NCI-H1105 (cell line): ENCODE measurements around the gene DBI.

ENCODE experiments used
- DNase-seq: peaks from one replicate; lab custom pipeline; 2025; lab: John Stamatoyannopoulos, UW

Gene DBI

DNA sequence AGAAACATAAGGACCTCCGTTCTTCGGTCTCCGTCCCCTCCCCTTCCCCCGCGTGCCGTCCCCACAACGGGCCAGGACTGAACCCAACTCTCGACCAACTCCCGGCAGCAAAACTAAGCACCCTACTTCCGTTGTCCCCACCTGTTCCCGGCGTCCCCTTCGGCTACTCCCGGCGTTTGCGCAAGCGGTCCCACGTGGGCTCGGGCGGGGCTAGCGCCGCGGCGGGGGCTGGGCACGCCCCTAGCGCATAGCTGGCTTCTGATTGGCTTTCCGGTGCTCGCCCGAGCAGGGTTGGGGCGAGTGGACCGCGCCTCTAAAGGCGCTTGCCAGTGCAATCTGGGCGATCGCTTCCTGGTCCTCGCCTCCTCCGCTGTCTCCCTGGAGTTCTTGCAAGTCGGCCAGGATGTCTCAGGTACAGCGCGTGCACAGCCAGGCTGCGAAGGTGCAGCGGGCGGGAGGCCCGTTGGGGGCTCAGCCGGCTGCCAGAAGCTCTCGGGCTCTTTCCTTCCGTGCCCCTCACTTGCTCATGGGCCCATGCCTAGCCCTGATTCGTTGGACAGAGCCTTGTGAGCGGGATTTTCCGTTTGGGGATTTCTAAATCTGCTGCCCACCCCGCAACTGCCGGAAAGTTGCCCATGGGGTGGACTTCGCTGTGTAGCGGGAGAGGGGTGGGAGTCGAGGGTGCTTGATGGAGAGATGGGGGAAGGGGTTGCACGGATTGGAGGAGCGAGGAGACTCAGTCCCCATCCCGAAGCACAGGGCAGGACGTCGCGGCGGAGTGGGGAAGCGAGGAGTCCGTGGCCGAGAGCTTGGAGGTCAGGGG, at the start of gene DBI, which contains the start of gene C2orf76:
TSS of gene DBI (plus strand) at position 329 of the 823 bp plus-strand sequence. CDS start at position 404, 75 bp downstream.
TSS of gene C2orf76 (minus strand) at position 186 of the 823 bp plus-strand sequence. CDS start 26,875 bp downstream, outside the sequence.
- peak; percentile 91 for DNase-seq

DNA sequence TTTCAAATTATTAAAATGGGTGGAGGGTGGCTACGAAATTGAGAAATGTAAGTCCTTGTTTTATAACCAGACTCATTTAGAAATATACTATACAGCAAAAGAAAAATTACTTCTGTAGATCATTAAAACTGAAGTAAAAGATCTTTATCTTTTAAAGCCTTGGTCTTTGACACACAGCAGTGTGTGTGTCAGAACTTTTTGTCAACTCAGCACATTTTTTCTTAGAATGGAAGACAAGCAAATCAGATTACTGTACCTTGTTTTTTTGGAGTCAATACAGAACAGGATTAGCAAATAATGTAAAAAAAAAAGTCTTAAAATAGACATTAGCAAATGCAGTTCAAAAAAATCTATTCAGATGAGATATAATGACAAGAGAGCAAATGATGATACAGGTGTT, 49.2 kb upstream of the DBI start:
- no peak for DNase-seq

DNA sequence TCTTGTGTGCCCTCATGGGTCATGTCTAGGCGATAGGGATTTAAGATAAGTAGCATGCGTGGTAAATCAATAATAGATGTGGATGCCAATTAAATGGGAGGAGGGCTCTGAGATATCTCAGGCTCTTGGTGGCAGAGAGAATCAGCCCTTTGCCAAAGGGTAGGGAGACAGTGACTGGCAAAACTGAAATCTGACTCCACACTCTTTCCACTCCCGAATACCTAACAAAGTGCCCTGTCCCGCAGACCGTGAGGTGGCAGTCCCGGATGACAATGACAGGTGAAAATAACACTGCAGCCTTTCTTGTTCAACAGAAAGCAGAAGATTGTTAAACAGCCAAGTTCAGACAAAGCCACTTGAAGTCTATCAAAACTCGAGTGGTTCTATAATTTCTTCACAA, 47.2 kb upstream of the DBI start:
- no peak for DNase-seq

DNA sequence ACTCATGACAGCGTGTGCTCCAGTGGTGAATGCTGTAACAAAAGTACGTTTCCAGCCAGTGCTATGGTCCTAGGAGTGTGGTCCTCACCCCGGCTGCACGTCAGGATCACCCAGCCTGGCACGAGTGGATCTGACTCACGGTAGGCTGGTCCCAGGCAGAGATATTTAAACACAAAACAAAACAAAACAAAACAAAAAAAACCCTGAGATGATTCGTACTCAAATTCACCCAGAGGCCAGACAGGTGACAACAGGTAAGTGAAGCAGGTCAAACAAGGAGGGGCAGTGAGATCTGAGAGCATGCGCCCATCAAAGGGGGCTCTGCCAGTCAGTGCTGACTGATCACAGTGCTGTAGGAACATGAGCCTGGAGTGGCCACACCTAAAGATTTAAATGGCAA, 43.3 kb upstream of the DBI start:
- DNase-seq: no peak

DNA sequence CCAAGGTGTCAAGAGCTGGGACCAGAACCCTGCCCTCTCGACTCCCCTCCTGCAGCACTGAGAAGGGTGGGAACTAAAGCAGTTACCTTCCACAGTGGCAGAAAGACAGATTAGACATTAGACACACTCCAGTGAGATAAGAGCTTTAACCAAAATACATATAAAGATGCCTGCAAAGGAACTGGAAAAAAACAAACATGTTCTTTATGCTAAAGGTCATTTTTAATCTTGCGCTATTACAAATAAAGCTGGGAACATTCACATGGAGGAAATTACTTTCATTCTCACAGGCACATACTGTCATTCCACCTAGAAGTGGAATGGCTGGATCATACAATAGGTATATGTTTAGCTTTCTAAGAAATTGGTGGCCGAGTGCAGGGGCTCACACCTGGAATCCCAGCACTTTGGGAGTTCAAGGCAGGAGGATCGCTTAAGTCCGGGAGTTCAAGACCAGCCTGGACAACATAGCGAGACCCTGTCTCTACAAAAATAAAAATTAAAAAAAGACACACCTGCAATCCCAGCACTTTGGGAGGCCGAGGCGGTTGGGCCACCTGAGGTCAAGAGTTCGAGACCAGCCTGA, 42.0 kb upstream of the DBI start:
- DNase-seq: no peak

DNA sequence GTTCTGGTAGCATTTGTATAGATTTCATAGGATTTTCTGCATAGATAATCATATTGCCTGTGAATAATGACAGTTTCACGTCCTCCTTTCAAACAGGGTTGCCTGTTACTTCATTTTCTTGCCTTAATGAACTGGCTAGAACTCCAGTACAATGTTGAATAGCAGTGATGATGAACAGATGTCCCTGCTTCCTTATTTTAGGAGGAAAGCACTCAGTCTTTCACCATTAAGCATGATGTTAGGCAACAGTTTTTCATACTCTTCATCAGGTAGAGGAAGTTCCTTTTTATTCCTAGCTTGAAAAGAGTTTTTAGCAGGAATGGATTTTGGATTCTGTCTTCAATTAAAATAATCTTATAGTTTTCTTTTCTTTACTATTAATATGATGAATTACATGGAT, 39.8 kb upstream of the DBI start:
- no peak for DNase-seq

DNA sequence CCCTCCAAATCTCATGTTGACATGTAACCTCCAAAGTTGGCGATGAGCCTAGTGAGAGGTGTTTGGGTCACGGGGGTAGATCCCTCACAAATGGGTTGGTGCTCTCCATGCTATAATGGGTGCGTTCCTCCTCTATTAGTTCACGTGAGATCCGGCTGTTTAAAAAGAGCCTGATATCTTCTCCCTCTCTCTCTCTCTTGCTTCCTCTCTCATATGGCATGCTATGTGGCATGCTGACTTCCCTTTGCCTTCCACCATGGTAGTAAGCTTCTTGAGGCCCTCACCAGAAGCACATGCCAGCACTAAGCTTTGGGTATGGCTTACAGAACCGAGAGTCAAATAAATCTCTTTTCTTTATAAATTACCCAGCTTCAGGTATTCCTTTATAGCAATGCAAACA, 39.3 kb upstream of the DBI start:
- no peak for DNase-seq

DNA sequence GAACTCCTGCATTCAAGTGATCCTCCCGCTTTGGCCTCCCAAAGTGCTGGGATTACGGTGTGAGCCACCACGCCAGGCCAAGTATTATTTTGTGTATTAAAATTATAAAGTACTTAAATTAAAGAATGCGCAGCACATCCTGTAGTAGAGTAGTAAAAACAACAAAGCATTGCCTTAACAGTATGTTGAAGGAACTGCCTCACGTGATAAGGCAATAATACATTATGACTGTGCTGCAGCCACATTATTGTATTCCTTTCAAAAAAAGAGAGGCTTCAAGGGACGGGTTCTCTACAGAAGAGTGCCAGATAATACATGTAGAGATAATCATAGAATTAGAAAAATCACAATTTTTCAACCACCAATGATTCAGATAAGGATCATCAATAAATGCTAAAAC, 33.8 kb upstream of the DBI start:
- no peak for DNase-seq

DNA sequence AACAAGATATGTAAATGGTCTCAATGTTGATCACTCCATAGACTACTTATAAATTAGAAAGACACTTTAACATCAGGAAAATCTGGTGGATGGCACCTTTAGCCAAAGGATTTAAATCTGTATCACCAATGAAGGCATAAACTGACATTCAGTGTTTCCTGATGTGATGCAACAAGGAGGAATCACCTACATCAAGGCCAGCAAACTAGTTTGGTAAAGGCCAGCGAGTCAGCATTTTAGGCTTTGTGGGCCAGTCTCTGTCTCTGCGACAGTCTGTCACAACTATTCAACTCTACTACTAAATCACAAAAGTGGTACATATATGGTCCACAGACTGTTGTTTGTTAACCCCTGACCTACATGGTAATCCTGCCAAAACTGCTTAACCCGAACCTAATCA, 33.4 kb upstream of the DBI start:
- DNase-seq: no peak

DNA sequence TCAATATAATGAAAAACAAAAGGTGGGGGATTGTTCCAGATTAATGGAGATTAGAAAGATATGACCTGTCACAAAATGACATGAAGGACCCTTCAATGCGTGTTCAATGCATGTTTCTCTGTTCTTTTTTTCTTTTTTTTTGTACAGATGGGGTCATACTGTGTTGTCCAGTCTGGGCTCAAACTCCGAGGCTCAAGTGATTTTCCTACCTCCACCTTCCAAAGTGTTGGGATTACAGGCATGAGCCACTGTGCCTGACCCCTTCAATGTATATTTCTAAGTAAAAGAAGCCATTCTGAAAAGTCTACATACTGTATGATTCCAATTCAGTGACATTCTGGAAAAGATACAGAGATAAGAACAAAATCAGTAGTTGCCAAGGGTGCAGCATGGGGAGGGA, 32.9 kb upstream of the DBI start:
- no peak for DNase-seq

DNA sequence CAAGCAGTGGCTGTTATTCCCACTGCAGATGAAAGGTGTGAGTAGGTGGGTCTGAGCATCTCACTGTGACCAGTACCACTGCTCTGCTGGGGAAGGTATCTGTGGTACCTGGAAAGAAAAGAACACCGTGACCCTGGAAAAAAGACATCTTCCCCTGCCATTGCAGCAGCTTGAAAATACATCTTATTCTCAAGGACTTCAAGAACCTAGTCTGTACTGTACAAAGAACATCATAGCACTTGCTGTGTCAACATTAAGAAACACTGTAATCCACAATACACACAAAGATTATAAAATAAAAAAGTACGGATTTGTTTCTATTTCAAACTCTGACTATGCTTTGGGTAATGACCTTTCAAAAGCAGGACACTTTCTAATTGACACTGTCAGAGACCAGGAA, 29.0 kb upstream of the DBI start:
- DNase-seq: no peak

DNA sequence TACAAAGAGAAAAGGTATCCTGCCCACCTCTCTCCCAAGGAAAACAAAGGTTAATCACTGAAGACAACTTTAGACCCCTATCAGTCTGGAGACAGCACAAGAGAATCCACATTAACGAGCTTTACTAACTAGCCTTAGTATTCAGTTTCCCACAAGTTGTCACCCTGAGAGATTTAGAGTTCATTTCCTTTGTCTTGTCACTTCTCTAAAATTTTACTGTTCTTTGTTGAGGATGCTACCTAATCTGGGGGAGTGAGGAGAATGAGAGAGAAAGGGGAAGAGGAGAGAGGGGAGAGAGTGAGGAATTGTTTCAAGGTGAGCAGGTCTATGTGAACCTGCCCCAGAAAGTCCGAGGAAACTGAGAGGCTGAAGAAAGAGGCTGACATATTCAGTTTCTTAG, 28.5 kb upstream of the DBI start:
- DNase-seq: no peak

DNA sequence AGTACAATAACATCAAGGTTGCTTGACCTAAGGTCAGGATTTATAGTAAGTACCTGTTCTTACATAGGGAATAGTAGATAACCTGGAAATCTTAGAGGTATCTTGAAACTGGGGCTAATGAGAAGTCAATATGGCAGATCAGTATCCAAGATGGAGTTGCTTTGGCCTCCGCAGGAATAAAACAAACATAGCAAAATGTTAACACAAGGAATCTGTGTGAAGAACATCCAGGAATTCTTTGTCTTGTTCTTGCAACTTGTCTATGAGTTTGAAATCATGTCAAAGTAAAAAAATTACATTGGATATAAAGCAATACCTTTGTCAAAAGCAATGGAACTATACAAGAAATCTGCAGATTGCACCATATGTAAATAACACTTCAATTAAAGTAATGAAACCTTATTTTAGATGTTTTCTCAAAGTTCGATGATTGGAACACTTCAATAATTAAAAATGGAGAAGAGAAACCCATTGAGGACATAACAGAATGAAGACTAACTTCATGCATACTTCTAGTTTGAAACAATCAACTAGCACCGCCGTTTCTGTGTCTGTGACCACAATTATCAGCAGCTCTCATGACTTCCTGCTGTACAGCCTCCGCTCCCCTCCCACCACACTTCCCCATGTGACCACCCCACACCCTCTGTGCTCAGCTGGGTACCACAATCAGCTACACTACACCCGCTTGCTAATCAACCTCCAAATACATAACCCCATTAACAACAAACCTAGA, 27.8 kb upstream of the DBI start:
- no peak for DNase-seq

DNA sequence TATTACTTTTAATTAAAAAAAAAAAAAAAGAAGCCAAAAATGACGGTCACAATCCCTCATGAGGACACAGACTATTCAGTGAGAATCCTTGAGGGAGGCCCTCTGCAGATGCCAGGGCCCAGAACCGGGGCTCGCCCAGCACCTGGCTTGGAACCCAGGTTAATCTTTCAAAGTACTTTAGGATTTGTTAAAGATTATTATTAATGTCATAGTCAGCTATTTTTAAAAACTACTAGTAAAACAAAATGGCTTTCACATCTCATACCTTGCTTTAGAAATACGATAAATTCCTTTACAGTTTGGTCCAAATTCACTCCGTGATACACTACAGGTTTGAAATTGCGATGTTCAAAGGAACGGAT, 27.2 kb upstream of the DBI start:
- no peak for DNase-seq

DNA sequence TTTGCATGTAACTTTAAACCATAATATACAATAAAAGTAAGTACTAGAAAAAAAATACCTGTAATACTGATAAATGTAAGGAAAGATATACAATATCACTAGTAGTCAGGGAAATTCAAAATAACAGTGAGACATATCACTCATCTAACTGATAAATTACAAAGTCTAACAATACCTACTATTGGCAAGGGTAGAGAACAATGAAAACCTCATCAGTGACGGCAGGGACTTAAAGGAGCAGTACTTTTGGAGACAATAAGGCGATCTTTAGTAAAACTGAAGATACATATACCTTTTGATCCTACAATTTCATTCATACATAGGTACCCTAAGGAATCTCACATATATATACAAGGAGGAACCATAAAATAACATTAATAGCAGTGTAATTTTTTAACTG, 25.1 kb upstream of the DBI start:
- DNase-seq: no peak

DNA sequence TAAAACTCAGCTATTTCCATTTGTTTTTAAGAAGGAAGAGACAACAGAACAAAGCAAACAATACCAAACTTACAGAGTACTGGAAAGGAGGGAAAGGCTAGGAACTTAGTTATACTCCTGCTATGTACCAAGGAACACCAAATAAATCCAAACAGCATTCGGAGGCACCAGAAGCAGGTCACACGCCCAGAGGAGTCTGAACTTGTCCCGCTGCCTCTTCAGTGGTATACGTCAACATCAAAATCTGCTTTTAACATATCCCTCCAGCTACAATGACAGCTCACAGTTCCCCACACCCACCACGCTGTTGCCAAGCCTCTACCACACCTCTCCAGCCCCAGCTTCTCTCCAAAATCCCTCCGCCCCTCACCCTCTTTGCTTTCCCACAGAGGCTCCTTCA, 17.5 kb upstream of the DBI start:
- no peak for DNase-seq

DNA sequence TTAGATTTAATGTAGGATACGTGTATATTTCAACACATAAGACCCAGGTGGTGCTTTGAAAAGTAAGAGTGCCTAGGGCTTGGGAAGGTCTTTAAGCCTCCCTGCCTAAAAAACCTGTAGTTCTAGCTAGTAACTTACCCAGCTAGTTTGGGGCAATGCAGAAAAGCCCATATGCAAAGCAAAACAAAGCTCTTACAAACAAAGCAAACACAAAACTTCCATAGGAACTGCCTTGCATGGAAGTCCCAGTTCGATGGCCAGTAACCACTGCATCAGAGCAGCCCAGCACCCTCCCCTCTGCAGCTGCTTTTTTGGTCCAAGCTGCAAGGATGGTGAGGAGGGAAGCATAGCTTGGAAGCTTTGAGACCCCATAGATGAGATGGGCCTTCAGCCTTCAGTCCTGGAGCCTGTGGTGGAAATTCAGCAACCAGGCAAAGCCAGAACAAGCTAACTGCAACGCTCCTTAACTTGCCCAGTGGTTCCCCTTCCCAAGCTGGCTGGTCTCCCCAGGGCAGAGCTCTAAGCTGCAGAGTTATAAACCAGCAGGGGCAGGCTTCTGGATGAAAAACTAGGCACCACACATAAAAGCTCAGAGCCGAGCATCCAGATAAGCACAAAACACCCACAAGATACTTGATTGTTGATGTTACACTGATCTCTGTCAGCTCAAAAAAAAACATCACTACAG, 16.3 kb upstream of the DBI start:
- no peak for DNase-seq

DNA sequence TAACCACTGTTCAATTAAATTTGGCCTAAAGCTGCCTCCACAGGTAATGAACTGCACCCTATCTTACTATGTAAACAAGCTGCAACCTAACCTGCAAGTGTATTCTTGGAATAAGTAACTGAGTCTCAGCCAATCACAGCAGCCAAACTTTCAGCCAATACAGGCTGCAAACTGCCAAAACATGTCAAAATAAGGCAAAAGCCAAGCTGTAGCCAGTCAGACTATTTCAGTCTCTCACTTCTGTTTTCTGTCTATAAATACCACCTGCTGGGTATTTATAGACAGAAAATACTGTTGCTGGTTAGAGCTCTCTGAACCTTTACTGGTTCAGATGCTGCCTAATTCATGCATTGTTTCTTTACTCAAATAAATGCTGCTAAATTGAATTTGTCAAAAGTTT, 14.4 kb upstream of the DBI start:
- no peak for DNase-seq

DNA sequence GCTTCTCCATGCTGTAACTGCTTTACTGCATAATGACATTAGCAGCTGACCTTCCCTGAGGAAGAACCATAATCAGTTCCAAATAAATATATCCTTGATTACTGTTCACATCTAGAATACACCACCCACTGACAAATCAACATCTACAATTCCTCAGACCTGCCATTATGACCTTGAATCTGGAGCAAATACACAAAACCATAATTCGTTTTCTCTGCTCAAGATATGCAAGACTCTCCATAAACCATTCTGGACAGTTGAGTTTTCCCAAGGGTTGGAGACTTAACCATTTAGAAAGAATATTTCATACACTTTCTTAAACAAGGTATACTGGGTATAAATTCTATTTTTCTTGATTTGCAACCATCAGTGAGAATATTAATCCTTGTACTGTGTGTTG, 11.9 kb upstream of the DBI start:
- DNase-seq: no peak

DNA sequence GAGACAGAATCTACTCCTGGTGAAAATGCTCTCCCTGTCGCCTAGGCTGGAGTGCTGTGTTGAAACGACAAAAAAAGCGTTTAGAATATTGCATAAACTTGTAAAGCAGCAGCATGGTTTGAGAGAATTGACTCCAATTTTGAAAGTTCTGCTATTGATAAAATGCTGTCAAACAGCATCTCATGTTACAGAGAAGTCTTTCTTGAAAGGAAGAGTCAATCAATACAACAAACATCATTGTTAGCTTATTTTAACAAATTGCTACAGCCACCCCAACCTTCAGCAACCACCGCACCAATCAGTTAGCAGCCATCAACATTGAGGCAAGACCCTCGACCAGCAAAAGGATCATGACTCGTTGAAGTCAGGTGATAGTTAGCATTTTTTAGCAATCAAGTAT, 7.0 kb upstream of the DBI start:
- no peak for DNase-seq

DNA sequence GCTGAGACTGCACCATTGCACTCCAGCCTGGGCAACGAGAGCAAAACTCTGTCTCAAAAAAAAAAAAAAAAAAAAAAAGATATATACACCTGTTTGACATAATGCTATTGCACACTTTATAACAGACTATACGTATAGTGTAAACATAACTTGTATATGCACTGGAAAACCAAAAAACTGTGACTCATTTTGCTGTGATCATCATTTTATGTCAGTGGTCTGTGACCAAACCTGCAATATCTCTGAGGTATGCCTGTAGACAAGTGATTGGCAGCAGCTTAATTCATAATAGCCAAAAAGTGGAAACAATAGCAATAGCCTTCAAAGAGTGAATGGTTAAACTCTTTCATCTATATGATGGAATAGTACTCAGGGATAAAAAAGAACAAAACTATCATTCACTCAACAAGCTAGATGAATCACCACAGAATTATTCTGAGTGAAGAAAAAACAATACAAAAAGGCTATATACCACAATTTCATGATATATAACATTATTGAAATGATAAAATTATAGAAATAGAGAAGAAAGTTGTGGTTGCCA, 6.3 kb upstream of the DBI start:
- DNase-seq: no peak

DNA sequence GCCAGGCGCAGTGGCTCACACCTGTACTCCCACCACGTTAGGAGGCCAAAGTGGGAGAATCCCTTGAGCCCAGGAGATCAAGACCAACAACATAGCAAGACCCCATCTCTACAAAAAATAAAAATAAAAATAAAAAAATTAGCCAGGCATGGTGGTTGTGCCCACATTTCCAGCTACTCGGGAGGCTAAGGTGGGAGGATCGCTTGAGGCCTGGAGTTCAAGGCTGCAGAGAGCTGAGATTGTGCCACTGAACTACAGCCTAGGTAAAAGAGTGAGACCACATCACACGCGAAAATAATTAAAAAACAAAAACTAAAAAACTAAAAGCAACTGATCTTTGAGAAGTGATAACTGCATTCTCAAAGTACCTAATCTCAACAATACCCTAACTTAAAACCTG, 2.0 kb upstream of the DBI start:
- no peak for DNase-seq
